DMS153 (cell line): ENCODE data around the gene BTNL9.
"Not testable (repeated sequence)": the region's sequence is repeated elsewhere in the genome, so short reads cannot be mapped to it uniquely, and the experiment has no call there.

Experiments
- DNase-seq: peaks from one replicate; lab custom pipeline; 2025; lab: John Stamatoyannopoulos, UW

Gene BTNL9

DNA sequence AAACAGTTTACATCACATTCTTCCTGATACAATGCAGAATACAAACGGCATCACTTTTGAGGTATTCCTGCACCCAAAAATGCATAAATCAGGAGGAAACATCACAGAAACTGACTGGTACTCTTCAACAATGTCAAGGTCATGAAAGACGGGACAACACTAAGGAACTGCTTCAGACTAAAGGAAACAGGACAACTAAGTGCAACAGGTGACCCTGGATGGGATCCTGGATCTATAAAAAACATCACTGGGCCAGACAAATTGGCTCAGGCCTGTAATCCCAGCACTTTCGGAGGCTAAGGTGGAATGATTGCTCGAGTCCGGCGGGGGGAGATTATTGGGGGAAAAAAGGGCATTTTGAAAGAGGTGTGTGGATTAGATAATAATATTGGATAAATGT lies 22.6 kb downstream of the BTNL9 start:
- no peak for DNase-seq

- no peak for DNase-seq
These were observed 23.4 kb downstream of the BTNL9 start for GRCh38 chr5:181063514-181063913.

DNA sequence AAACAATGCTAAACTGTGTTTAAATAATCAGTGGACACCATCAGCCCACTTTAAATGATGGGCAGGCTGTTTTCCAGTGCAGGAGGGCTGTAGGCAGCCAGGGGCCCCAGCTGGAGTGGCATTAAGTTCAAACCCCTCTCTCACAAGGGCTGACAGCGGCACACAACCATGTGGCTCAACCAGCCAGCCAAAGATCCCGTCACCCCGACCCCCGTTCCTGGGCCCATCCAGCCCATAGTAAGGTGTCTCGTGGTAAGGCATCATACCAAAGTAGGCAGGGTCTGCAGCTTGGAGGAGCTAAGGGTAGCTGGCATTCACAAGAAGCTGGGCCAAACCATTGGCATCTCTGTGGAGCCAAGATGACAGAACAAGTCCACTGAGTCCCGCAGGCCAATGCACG lies 24.9 kb downstream of the BTNL9 start:
- no peak for DNase-seq

- DNase-seq: no peak
These were observed 29.9 kb downstream of the BTNL9 start for GRCh38 chr5:181069767-181070491.

GRCh38 chr5:181070523-181070922 lies 30.5 kb downstream of the BTNL9 start:
- no peak for DNase-seq

DNA sequence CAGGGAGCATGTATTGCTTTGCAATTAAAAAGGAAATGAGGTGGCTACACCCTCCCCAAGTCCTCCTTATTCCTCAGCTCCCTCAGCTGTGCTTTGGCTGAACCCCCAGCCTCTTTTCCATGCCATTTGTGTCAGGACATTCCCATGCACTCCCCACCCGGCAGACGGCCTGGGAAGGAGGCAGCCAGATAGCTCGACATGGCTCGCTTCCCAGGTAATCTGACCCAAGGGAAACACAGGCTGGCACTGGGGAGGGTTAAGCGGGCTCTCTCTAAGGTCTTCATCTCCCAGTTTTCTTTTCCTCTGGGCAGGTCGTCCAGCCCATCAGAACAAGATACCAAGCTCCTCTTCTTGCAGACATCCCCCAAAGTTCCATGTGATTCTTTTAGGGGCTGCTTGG lies 31.2 kb downstream of the BTNL9 start:
- DNase-seq: no peak

GRCh38 chr5:181076920-181077319 lies 36.9 kb downstream of the BTNL9 start:
- DNase-seq: no peak

- no peak for DNase-seq
These were observed 41.9 kb downstream of the BTNL9 start for GRCh38 chr5:181081989-181082388.

GRCh38 chr5:181084621-181085195 lies 44.6 kb downstream of the BTNL9 start:
- no peak for DNase-seq

DNA sequence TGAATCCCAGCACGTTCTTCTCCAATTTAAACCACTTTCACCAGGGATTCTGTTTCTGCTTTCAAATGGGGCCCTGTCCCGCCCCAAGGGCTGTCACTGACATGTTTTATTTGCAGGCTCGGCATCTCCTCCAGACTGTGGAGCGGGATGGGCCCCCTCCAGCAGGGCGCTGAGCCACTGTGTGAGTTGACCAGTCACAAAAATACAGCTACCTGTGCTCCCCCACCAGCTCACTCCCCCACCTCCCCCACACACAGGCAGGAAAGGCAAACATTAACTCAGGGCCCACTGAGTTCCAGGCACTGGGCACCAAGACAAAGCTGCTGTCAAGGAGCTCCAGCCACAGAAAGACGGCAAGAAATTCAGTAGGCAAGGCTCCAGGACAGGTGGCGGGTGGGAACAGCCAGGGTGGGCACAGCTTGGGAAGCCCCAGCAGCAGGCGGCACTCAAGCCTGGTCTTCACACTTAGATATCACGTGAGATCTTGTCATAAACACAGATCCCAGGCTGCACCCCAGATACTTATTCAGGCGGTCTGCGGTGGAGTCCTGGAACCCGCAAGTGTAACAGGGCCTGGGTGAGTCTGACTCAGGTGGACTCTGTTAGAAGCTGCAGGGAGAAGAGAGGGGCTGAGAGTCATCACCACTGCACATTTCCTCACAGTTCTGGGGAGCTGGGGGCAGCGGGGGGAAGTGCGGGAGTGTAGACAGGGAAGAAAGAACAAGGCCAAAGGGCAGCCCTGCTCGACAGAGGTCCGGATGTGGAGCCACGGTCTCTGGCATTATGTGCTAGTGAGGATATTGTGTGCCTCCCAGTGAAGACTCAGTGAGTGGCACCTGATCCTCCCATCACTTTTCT lies 46.2 kb downstream of the BTNL9 start:
- DNase-seq: no peak

DNA sequence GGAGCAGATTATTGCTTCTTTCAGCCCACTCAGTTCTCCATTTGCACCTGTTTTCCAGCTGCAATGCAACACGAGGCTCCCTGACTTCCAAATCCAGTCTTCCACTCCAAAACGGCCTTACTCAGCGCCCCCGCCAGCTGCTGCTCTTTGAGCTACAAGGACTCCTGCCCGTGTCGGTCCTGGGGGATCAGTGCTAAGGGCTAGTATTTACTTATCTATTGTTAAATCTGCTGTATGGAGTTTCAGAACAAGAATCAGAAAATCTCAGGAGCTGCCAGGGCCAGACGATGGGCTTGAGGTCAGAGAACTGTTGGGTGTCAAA lies 46.8 kb downstream of the BTNL9 start:
- DNase-seq: no peak

- DNase-seq: no peak
These were observed 47.2 kb downstream of the BTNL9 start for GRCh38 chr5:181087309-181087708.

- no peak for DNase-seq
These were observed 48.2 kb downstream of the BTNL9 start for GRCh38 chr5:181088289-181088688.

GRCh38 chr5:181092428-181092827 lies 52.4 kb downstream of the BTNL9 start:
- DNase-seq: no peak

DNA sequence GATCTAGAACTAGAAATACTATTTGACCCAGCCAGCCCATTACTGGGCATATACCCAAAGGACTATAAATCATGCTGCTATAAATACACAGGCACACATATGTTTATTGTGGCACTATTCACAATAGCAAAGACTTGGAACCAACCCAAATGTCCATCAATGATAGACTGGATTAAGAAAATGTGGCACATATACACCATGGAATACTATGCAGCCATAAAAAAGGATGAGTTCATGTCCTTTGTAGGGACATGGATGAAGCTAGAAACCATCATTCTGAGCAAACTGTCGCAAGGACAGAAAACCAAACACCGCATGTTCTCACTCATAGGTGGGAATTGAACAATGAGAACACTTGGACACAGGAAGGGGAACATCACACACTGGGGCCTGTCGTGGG lies 55.1 kb downstream of the BTNL9 start:
- DNase-seq: not testable (repeated sequence)

GRCh38 chr5:181096721-181097382 lies 56.8 kb downstream of the BTNL9 start:
- not testable (repeated sequence) for DNase-seq

DNA sequence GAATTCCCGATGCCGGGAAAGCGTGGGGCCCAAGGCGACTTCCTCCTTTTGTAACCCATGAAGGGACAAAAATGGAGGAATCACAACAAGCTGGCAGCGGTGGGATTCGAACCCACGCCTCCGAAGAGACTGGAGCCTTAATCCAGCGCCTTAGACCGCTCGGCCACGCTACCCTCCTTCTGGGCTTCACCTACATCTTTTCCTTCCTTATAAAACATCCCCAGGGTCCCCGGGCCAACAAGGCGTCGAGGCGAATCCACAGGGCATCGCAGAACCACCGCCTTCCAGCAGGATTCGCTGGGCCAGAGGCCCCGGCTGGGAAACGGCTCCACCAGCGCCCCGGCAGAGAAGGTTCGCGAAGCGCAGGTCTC lies 57.3 kb downstream of the BTNL9 start:
- DNase-seq: not testable (repeated sequence)

GRCh38 chr5:181097759-181098491 lies 57.9 kb downstream of the BTNL9 start:
- DNase-seq: not testable (repeated sequence)

GRCh38 chr5:181098762-181099601 lies 58.9 kb downstream of the BTNL9 start:
- no peak for DNase-seq

- no peak for DNase-seq
These were observed 59.6 kb downstream of the BTNL9 start for GRCh38 chr5:181099602-181100086.
